Measurements from ENCODE around the gene PALLD. TPM values are rescaled to one million over a fixed set of nuclear protein-coding genes. Genes with fewer than 3 reads are reported as not detected.

Gene PALLD
- total RNA-seq, 2 experiments from 2014 or later = 1.5 to 3.7 TPM

- DNase-seq (no peak), ATAC-seq (no peak)
- peaks cover 5% of the 10 kb centered on the region for H3K36me3 Mint-ChIP-seq
- CTCF ChIA-PET = no interaction called here
- H3K27me3 Mint-ChIP-seq = peaks cover 20% of the 10 kb centered on the region
- no peak overlapping the region for H3K27ac Mint-ChIP-seq
- H3K4me1 Mint-ChIP-seq = peaks cover 5% of the 10 kb centered on the region
- H3K4me3 Mint-ChIP-seq = no peak overlapping the region
- no peaks in the 10 kb centered on the region for H3K9me3 Mint-ChIP-seq (ENCODE audit: low read depth)
Observed at GRCh38 chr4:168884251-168885124, 387.6 kb downstream of the PALLD start.

DNA sequence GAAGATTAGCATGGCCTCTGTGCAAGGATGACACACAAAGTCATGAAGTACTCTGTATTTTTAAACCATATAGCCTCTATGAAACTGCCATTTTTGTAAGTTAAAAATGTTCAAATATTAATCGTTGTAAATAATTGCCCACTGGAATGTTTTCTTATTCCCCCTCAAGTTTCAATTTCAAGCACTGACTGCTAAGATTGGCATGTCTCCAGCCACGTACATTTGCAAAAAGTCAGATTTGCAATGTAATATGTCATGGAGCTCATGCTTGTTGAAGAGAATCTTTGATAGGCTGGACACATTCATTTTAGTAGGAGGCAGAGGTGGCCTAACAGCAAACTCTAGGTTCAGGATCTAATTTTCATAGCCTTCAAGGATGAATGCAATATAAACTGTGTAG is 388.5 kb downstream of the PALLD start:
- no peaks in the 10 kb centered on the region for H3K9me3 Mint-ChIP-seq (ENCODE audit: low read depth)
- H3K27me3 Mint-ChIP-seq = peaks cover 11% of the 10 kb centered on the region
- no peak overlapping the region for H3K4me3 Mint-ChIP-seq
- peaks cover 5% of the 10 kb centered on the region for H3K36me3 Mint-ChIP-seq
- H3K4me1 Mint-ChIP-seq = peaks cover 5% of the 10 kb centered on the region
- ATAC-seq = no peak
- no peak for DNase-seq
- CTCF ChIA-PET = no interaction called here
- H3K27ac Mint-ChIP-seq = no peak overlapping the region

GRCh38 chr4:168886351-168886750 is 389.5 kb downstream of the PALLD start:
- Mint-ChIP-seq H3K27ac (no peak overlapping the region), H3K27me3 (peaks cover 5% of the 10 kb centered on the region), H3K4me1 (peaks cover 2% of the 10 kb centered on the region), H3K36me3 (peaks cover 3% of the 10 kb centered on the region), H3K9me3 (ENCODE audit: low read depth) (no peaks in the 10 kb centered on the region), H3K4me3 (no peak overlapping the region)
- DNase-seq (no peak), ATAC-seq (no peak)
- CTCF ChIA-PET = no interaction called here

- DNase-seq = no peak
- no peak for ATAC-seq
- Mint-ChIP-seq H3K9me3 (ENCODE audit: low read depth) (no peaks in the 10 kb centered on the region), H3K4me1 (peaks cover 2% of the 10 kb centered on the region), H3K4me3 (no peak overlapping the region), H3K27ac (no peak overlapping the region), H3K36me3 (peaks cover 3% of the 10 kb centered on the region), H3K27me3 (no peaks in the 10 kb centered on the region)
- CTCF ChIA-PET = no interaction called here
Observed at GRCh38 chr4:168887809-168888208, 391.0 kb downstream of the PALLD start.

- Mint-ChIP-seq H3K9me3 (ENCODE audit: low read depth) (no peaks in the 10 kb centered on the region), H3K27me3 (no peaks in the 10 kb centered on the region), H3K27ac (no peak overlapping the region), H3K36me3 (peaks cover 3% of the 10 kb centered on the region), H3K4me1 (peaks cover 2% of the 10 kb centered on the region), H3K4me3 (no peak overlapping the region)
- ATAC-seq = no peak
- CTCF ChIA-PET = no interaction called here
- no peak for DNase-seq
Observed at GRCh38 chr4:168888715-168889215, 391.9 kb downstream of the PALLD start.

DNA sequence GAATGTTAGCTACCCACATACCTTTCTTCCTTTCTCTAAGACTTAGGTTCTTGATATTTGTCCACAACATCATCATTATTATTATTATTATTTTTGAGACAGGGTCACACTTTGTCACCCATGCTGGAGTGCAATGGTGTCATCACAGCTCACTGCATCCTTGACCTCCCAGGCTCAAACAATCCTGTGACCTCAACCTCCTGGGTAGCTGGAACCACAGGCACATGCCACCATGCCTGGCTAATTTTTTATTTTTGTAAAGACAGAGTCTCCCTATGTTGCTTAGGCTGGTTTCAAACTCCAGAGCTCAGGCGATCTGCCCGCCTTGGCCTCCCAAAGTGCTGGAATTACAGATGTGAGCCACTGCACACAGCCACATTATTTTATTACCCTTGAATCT is 394.2 kb downstream of the PALLD start:
- CTCF ChIA-PET = no interaction called here
- Mint-ChIP-seq H3K27me3 (no peaks in the 10 kb centered on the region), H3K4me3 (no peak overlapping the region), H3K4me1 (no peaks in the 10 kb centered on the region), H3K36me3 (peaks cover 4% of the 10 kb centered on the region), H3K27ac (no peak overlapping the region), H3K9me3 (ENCODE audit: low read depth) (no peaks in the 10 kb centered on the region)
- ATAC-seq (no peak), DNase-seq (no peak)

DNA sequence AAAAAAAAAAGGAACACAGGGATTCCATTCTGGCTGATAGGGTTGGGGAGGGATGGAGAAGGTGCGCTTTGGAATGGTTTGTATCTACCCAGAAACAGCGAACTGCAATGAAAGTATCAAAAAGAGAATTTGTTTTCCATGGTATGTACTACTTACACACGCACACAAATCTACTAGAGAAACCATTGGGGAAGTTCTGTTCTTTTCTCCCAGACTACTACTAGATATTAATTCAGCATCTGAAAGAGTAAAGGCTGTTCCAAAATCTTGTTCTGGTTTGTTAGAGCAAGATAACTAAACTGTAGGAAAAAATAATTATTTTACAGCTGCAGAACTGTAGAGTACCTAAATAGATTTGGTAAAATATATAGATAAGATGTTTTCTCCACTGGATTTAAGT is 394.8 kb downstream of the PALLD start:
- Mint-ChIP-seq H3K9me3 (ENCODE audit: low read depth) (no peaks in the 10 kb centered on the region), H3K4me3 (no peak overlapping the region), H3K27ac (no peak overlapping the region), H3K27me3 (no peaks in the 10 kb centered on the region), H3K36me3 (peaks cover 4% of the 10 kb centered on the region), H3K4me1 (no peaks in the 10 kb centered on the region)
- DNase-seq (no peak), ATAC-seq (no peak)
- CTCF ChIA-PET = no interaction called here

DNA sequence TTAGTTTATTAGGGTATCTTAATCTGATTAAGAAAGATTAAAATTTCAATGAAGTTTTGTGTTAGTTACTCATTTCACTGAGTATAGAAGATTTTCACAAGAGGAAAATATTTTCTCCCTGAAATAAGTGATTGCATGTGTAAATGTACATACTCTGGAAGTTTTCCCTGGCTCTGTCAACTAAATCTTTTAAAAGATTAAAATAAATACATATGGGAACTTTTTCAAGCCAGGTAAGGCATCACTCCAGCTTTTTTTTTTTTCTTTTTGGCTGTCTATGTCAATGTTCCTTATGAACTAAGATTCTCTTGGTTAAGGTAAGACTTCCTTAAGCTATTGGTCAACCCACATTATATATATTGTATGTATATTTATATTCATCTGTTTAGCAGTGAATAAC is 395.6 kb downstream of the PALLD start:
- no peak overlapping the region for H3K4me3 Mint-ChIP-seq
- DNase-seq (no peak), ATAC-seq (no peak)
- H3K36me3 Mint-ChIP-seq = peaks cover 4% of the 10 kb centered on the region
- CTCF ChIA-PET = no interaction called here
- H3K27ac Mint-ChIP-seq = no peak overlapping the region
- H3K27me3 Mint-ChIP-seq = no peaks in the 10 kb centered on the region
- H3K4me1 Mint-ChIP-seq = no peaks in the 10 kb centered on the region
- H3K9me3 Mint-ChIP-seq (ENCODE audit: low read depth) = no peaks in the 10 kb centered on the region

GRCh38 chr4:168893205-168893604 is 396.4 kb downstream of the PALLD start:
- CTCF ChIA-PET = no interaction called here
- ATAC-seq (no peak), DNase-seq (no peak)
- no peaks in the 10 kb centered on the region for H3K27me3 Mint-ChIP-seq
- peaks cover 4% of the 10 kb centered on the region for H3K36me3 Mint-ChIP-seq
- no peak overlapping the region for H3K4me3 Mint-ChIP-seq
- no peaks in the 10 kb centered on the region for H3K9me3 Mint-ChIP-seq (ENCODE audit: low read depth)
- H3K27ac Mint-ChIP-seq = no peak overlapping the region
- H3K4me1 Mint-ChIP-seq = no peaks in the 10 kb centered on the region

DNA sequence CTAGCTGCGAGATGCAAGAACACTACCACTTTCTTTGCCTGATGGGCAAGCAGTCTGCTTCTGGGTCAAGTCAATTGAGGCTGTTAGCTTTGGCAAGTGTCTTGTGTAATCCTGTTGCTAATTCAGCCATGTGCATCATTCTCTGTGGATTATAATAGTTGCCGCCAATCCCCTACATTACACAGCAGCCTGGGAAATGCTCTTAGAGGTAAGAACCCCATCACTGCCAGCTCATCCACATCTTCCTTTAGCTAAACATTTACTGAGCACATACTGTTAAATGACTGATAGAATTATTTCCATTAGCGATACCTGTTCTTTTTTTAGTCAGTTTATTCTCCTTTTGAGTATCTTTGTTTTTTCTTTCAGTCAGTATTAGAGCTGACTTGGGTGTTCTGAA is 397.0 kb downstream of the PALLD start:
- CTCF ChIA-PET = no interaction called here
- H3K27me3 Mint-ChIP-seq = no peaks in the 10 kb centered on the region
- no peak overlapping the region for H3K4me3 Mint-ChIP-seq
- H3K36me3 Mint-ChIP-seq = peaks cover 4% of the 10 kb centered on the region
- H3K4me1 Mint-ChIP-seq = no peaks in the 10 kb centered on the region
- no peaks in the 10 kb centered on the region for H3K9me3 Mint-ChIP-seq (ENCODE audit: low read depth)
- ATAC-seq = no peak
- no peak overlapping the region for H3K27ac Mint-ChIP-seq
- DNase-seq = no peak

GRCh38 chr4:168900080-168900479 is 403.2 kb downstream of the PALLD start:
- Mint-ChIP-seq H3K36me3 (no peaks in the 10 kb centered on the region), H3K4me3 (no peak overlapping the region), H3K27me3 (no peaks in the 10 kb centered on the region), H3K4me1 (no peaks in the 10 kb centered on the region), H3K27ac (no peak overlapping the region), H3K9me3 (ENCODE audit: low read depth) (no peaks in the 10 kb centered on the region)
- DNase-seq (no peak), ATAC-seq (no peak)
- CTCF ChIA-PET = no interaction called here

GRCh38 chr4:168907119-168907698 is 410.4 kb downstream of the PALLD start:
- Mint-ChIP-seq H3K4me3 (no peak overlapping the region), H3K4me1 (peaks cover 4% of the 10 kb centered on the region), H3K27me3 (no peaks in the 10 kb centered on the region), H3K36me3 (no peaks in the 10 kb centered on the region), H3K9me3 (ENCODE audit: low read depth) (no peaks in the 10 kb centered on the region), H3K27ac (no peak overlapping the region)
- no peak for DNase-seq
- CTCF ChIA-PET = interaction anchor here (1.8 kb wide), 1 partner anchor 16 kb away, joined by 4 read pairs; no protein-coding TSS in a partner anchor
- peak; percentile 47 for ATAC-seq

DNA sequence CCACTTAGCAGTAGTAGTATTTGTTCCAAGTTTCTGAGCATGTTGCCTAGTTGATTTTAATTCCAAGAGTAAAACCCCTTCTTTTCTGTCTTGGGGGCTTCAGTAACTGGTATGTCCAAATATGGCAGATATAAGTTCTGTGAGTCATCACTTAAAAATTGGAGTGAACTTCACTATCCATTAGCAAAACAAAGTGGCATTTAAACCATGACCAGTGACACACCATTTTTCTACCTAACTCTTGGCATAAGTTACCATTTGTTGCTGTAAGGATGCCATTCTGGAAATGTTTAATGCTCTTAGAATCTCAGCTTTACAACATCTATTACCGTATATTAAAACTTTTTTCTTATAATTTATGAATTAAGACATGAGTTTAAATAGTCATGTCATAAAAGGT is 411.2 kb downstream of the PALLD start:
- peaks cover 4% of the 10 kb centered on the region for H3K4me1 Mint-ChIP-seq
- CTCF ChIA-PET = no interaction called here
- H3K9me3 Mint-ChIP-seq (ENCODE audit: low read depth) = no peaks in the 10 kb centered on the region
- ATAC-seq (no peak), DNase-seq (no peak)
- no peak overlapping the region for H3K27ac Mint-ChIP-seq
- H3K36me3 Mint-ChIP-seq = no peaks in the 10 kb centered on the region
- H3K4me3 Mint-ChIP-seq = no peak overlapping the region
- H3K27me3 Mint-ChIP-seq = no peaks in the 10 kb centered on the region

DNA sequence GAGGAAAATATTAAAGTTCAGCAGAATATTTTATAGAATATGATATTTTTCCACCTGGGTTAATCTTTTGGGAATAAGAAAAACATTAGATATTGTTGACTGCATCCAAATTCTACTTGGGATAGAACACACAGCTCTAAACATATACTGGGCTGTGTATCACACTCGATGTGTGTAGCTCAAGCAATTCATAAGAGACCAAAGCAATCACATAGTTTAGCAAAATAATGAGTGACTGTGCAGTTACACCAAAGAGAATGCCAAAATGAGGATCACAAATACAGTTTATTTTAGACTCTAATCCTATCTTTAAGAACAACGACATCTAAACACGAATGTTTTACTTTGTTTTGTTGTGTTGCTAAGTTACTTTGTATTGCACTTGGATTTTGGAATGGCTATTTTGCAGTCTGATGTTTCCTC is 412.0 kb downstream of the PALLD start:
- CTCF ChIA-PET = interaction anchor here (0.8 to 1.0 kb wide), 2 partner anchors 12 to 14 kb away, joined by 3 read pairs; no protein-coding TSS in a partner anchor
- Mint-ChIP-seq H3K4me1 (peaks cover 4% of the 10 kb centered on the region), H3K36me3 (no peaks in the 10 kb centered on the region), H3K4me3 (no peak overlapping the region), H3K9me3 (ENCODE audit: low read depth) (no peaks in the 10 kb centered on the region), H3K27ac (no peak overlapping the region), H3K27me3 (no peaks in the 10 kb centered on the region)
- DNase-seq = no peak
- ATAC-seq = no peak

Data from activated CD8-positive, alpha-beta memory T cell treated with anti-CD3 and anti-CD28 coated beads, Interleukin-2, amount 10 ng/mL, durations not matched to agents 7 days and 5 days (primary cell).